MM.1S (cell line): Measurements from ENCODE around the gene STK10.

ENCODE experiments used
- DNase-seq: peaks from one replicate; pipeline ENCODE4 v3.0.0-alpha.2; 2015
- H2AFZ ChIP-seq: fragments of 300-600 bp; sonication (generic); 2 replicates; pipeline ENCODE4 v1.6.0; 2016; ENCODE audit warnings: antibody characterized with exemption, low read length
- H3F3A ChIP-seq: fragments of 300-600 bp; sonication (generic); 2 replicates; pipeline ENCODE4 v1.6.1; 2016; ENCODE audit warnings: mild to moderate bottlenecking, antibody characterized with exemption, low read length, moderate library complexity, mixed read lengths; ENCODE audit not compliant: insufficient read depth
- H3K27ac ChIP-seq: fragments of 300-600 bp; sonication (generic); 2 replicates; pipeline ENCODE4 v1.5.1; 2016; ENCODE audit warnings: mild to moderate bottlenecking, low read length
- H3K27me3 ChIP-seq: fragments of 300-600 bp; sonication (generic); replicated peaks from 2 replicates; pipeline ENCODE4 v1.6.0; 2016; ENCODE audit warnings: low read length; ENCODE audit not compliant: insufficient read depth
- H3K36me3 ChIP-seq: fragments of 300-600 bp; sonication (generic); replicated peaks from 2 replicates; pipeline ENCODE4 v1.6.1; 2016; ENCODE audit warnings: mild to moderate bottlenecking, low read length, mixed read lengths; ENCODE audit not compliant: insufficient read depth
- H3K4me1 ChIP-seq: fragments of 300-600 bp; sonication (generic); 2 replicates; pipeline ENCODE4 v1.6.1; 2016; ENCODE audit warnings: low read length, mixed read lengths
- H3K4me2 ChIP-seq: fragments of 300-600 bp; sonication (generic); 2 replicates; pipeline ENCODE4 v1.6.0; 2016; ENCODE audit warnings: low read depth, low read length
- H3K4me3 ChIP-seq: fragments of 300-600 bp; sonication (generic); 2 replicates; pipeline ENCODE4 v1.5.1; 2016; ENCODE audit warnings: low read length, mixed read lengths
- H3K79me2 ChIP-seq: fragments of 300-600 bp; sonication (generic); 2 replicates; pipeline ENCODE4 v1.6.1; 2016; ENCODE audit warnings: mixed run types, low read length, mixed read lengths
- H3K9ac ChIP-seq: fragments of 300-600 bp; sonication (generic); 2 replicates; pipeline ENCODE4 v1.6.1; 2016; ENCODE audit warnings: low read length, mixed read lengths
- H3K9me2 ChIP-seq: fragments of 300-600 bp; sonication (generic); replicated peaks from 2 replicates; pipeline ENCODE4 v1.6.1; 2016; ENCODE audit warnings: mild to moderate bottlenecking, low read length, mixed read lengths; ENCODE audit not compliant: insufficient read depth
- H3K9me3 ChIP-seq: fragments of 300-600 bp; sonication (generic); replicated peaks from 2 replicates; pipeline ENCODE4 v1.6.1; 2016; ENCODE audit warnings: mild to moderate bottlenecking, low read length, mixed read lengths; ENCODE audit not compliant: insufficient read depth
- H4K20me1 ChIP-seq: fragments of 300-600 bp; sonication (generic); 2 replicates; pipeline ENCODE4 v1.6.1; 2016; ENCODE audit warnings: mild to moderate bottlenecking, low read length, moderate library complexity, mixed read lengths; ENCODE audit not compliant: insufficient read depth
- EZH2 ChIP-seq: fragments of 300-600 bp; sonication (generic); optimal IDR thresholded peaks from 2 replicates; pipeline ENCODE3; 2017; ENCODE audit warnings: low read depth, mild to moderate bottlenecking, antibody characterized with exemption, low read length, mixed read lengths
- EZH2phosphoT487 ChIP-seq: fragments of 300-600 bp; sonication (generic); IDR thresholded peaks from 2 replicates; pipeline ENCODE4 v1.6.1; 2018; ENCODE audit warnings: antibody characterized with exemption, low read length
- TF ChIP-seq, protein P1 (sequence below): fragments of 300-600 bp; sonication (generic); IDR thresholded peaks from 2 replicates; pipeline ENCODE4 v1.5.1; 2016; ENCODE audit warnings: antibody characterized with exemption, low read length, mixed read lengths

The STK10 gene

GRCh38 chr5:171999100-171999499, 188.9 kb downstream of the STK10 start:
- Histone ChIP-seq H3K27ac (no peak overlapping the region), H3K4me2 (no peak overlapping the region)
- DNase-seq = no peak

GRCh38 chr5:171997011-171997410, 191.0 kb downstream of the STK10 start:
- no peaks in the 10 kb centered on the region for H3K27me3 ChIP-seq
- H3K9ac ChIP-seq = no peak overlapping the region
- no peaks in the 10 kb centered on the region for H3F3A ChIP-seq
- no peaks in the 10 kb centered on the region for H3K9me3 ChIP-seq
- peaks cover 28% of the 10 kb centered on the region for H4K20me1 ChIP-seq
- no peaks in the 10 kb centered on the region for H3K4me1 ChIP-seq
- no peaks in the 10 kb centered on the region; the same call in 1 of the 2 replicates for H3K36me3 ChIP-seq
- no peak overlapping the region for H3K27ac ChIP-seq
- peaks cover 95% of the 10 kb centered on the region for H3K79me2 ChIP-seq
- no peak overlapping the region for H3K4me3 ChIP-seq
- H3K9me2 ChIP-seq = no peaks in the 10 kb centered on the region
- H3K4me2 ChIP-seq = no peak overlapping the region
- no peak overlapping the region for H2AFZ ChIP-seq
- no peak for DNase-seq
- TF ChIP-seq EZH2phosphoT487 = no peak
- TF ChIP-seq, protein P1, sequence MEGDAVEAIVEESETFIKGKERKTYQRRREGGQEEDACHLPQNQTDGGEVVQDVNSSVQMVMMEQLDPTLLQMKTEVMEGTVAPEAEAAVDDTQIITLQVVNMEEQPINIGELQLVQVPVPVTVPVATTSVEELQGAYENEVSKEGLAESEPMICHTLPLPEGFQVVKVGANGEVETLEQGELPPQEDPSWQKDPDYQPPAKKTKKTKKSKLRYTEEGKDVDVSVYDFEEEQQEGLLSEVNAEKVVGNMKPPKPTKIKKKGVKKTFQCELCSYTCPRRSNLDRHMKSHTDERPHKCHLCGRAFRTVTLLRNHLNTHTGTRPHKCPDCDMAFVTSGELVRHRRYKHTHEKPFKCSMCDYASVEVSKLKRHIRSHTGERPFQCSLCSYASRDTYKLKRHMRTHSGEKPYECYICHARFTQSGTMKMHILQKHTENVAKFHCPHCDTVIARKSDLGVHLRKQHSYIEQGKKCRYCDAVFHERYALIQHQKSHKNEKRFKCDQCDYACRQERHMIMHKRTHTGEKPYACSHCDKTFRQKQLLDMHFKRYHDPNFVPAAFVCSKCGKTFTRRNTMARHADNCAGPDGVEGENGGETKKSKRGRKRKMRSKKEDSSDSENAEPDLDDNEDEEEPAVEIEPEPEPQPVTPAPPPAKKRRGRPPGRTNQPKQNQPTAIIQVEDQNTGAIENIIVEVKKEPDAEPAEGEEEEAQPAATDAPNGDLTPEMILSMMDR = no peak
- TF ChIP-seq EZH2 = no peak

More at GRCh38 chr5:171999100-171999499, 188.9 kb downstream of the STK10 start:
- H3K9me2 ChIP-seq = no peaks in the 10 kb centered on the region
- TF ChIP-seq EZH2 = no peak
- TF ChIP-seq, protein P1 = no peak
- no peak for TF ChIP-seq EZH2phosphoT487
- no peaks in the 10 kb centered on the region for H3K9me3 ChIP-seq
- H2AFZ ChIP-seq = no peak overlapping the region
- no peaks in the 10 kb centered on the region; the same call in 1 of the 2 replicates for H3K36me3 ChIP-seq
- peaks cover 97% of the 10 kb centered on the region for H3K79me2 ChIP-seq
- H3K27me3 ChIP-seq = no peaks in the 10 kb centered on the region
- H3K4me3 ChIP-seq = no peak overlapping the region
- peaks cover 10% of the 10 kb centered on the region for H3K4me1 ChIP-seq
- no peak overlapping the region for H3K9ac ChIP-seq
- no peaks in the 10 kb centered on the region for H3F3A ChIP-seq
- peaks cover 35% of the 10 kb centered on the region for H4K20me1 ChIP-seq

- Histone ChIP-seq H3K9me3 (no peaks in the 10 kb centered on the region), H3K9me2 (no peaks in the 10 kb centered on the region), H3K79me2 (peaks cover 88% of the 10 kb centered on the region), H2AFZ (no peak overlapping the region), H3K4me2 (no peak overlapping the region), H4K20me1 (peaks cover 11% of the 10 kb centered on the region; the same call in 1 of the 2 replicates), H3K4me1 (no peaks in the 10 kb centered on the region), H3K27ac (no peak overlapping the region), H3K9ac (no peak overlapping the region), H3K36me3 (no peaks in the 10 kb centered on the region; the same call in 1 of the 2 replicates), H3K4me3 (no peak overlapping the region), H3K27me3 (no peaks in the 10 kb centered on the region), H3F3A (no peaks in the 10 kb centered on the region)
- DNase-seq = no peak
- TF ChIP-seq EZH2phosphoT487 (no peak), EZH2 (no peak)
- TF ChIP-seq, protein P1 = no peak
These were observed 195.2 kb downstream of the STK10 start for GRCh38 chr5:171992813-171993212.
